SK-N-DZ (cell line): Measurements from ENCODE around the gene GRIN1.
"Not testable (repeated sequence)": the region's sequence is repeated elsewhere in the genome, so short reads cannot be mapped to it uniquely, and the experiment has no call there.

ENCODE experiments used
- DNase-seq: peaks from one replicate; pipeline ENCODE4 v3.0.0-alpha.2; 2015; ENCODE audit warnings: low spot score

GRIN1 gene

DNA sequence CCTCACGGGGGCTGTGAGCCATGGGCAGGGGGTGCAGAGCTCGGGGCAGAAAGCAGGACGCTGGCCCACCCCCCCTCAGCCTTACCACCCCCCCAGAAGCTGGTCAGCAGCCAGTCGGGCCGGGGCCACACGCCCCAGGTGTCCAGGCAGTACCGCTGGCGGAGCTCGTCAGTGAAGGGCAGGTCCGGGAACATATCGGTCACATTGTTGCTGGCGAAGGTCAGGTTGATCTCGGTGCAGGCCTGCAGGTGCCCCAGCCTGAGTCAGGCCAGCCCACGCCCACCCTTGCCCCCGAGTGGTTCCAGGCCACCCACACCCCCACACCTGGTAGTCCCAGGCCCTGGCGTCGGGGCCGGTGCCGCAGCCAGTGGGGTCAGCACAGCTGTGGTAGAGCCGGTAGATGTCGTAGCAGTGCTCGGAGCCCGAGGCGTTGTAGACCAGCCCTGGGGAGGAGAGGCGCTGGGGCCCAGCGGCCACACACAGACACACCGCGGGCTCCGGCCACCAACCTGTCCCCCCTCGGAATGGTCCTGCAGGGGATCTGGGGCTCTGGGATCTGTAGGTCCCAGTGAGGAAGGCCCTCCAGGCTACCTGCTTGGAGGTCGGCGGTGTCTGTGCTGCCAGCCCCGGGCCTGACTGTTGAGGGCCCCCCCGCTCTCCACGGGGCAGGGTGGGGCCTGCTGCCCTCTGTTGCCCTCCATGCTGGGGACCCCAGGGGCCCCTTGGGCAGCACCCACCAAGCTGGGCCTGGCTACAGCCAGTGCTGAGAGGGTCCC, 27.0 kb upstream of the GRIN1 start:
- DNase-seq, result no peak

DNA sequence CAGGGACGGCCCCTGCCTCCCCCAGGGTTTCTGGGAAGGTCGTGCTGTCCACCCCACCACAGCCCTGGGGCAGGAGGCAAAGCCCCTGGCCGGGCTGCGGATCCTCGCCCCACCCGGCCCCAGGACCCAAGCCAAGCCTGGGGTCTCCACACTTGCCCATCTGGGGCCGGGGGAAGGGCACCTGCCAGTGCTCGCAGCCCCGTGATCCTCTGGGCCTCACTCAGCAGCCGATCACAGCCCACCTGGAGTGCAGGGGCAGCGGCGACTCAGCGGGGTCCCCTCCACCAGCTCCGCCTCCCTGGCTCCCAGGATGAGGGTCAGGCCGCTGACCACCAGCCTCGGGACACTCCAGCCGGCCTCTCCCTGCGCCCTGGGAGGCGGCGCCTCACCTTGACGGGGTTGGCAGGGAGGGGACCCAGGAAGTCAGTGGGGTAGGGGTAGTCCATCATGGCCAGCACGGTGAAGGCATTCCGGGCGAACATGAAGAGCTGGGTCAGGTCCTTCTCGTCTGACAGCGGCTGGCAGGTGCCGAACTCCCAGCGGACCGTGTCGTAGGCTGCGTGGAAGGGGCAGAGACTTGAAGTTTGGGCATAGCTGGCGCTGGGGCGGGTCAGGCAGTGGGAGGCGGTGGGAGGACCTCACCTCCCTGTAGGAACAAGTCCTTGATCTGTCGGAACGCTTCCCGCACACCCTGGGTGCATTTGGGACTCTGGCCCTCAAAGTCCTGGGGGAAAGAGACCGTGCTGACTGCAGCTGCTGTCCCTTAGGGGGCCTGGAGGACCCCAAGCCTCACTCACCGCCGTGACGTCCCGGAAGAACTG, 26.2 kb upstream of the GRIN1 start:
- no peak for DNase-seq

DNA sequence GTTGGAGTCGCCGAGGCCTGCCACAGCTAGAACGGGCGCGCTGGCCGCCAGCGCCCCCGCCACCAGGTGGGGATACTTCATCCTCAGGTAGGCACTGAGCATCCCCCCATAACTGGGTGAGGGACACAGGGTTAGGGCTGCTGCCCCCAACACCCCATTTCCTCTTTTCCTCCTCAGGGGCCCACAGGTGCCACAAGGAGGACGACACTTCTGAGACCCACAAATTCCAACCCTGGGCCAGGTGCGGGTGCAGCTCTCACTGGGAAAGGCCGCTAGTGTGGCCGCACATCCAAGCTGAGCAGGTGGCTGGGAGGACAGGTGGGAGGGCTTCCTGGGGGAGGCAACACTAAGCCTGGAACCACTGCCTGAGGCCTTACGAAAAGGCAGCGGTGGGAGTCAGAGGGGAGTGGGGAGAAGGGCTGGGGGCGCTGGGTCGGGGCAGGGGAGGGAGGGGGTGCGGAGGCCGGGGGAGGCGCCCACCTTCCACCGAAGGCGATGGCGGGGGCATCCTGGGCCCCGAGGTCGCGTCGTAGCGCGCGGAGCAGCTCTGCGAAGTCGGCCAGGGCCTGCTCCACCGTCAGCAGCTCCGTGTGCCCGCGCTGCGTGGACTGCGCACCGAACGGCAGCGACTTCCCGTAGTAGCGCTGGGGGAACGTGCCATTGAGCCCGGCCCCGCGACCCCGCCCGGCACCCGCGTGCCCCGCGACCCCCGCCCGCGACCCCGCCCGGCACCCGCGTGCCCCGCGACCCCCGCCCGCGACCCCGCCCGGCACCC, 25.4 kb upstream of the GRIN1 start:
- no peak for DNase-seq

DNA sequence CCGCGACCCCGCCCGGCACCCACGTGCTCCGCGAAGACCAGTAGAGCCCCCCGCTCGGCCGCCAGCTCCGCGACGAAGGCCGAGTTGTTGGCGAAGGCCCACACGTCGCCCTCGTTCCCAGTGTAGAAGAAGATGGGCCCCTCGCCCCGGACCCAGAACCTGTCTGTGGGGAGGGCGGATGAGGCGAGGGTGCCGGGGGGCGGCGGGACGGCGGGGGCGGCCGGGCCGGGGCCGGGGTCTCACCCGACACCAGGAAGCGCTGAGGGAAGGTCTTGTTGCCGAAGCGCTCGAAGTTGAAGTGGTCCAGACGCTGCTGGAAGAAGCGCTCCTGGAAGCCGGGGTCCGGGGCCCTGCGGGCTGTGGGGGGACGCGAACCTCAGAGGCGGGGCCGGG, 24.7 kb upstream of the GRIN1 start:
- no peak for DNase-seq

DNA sequence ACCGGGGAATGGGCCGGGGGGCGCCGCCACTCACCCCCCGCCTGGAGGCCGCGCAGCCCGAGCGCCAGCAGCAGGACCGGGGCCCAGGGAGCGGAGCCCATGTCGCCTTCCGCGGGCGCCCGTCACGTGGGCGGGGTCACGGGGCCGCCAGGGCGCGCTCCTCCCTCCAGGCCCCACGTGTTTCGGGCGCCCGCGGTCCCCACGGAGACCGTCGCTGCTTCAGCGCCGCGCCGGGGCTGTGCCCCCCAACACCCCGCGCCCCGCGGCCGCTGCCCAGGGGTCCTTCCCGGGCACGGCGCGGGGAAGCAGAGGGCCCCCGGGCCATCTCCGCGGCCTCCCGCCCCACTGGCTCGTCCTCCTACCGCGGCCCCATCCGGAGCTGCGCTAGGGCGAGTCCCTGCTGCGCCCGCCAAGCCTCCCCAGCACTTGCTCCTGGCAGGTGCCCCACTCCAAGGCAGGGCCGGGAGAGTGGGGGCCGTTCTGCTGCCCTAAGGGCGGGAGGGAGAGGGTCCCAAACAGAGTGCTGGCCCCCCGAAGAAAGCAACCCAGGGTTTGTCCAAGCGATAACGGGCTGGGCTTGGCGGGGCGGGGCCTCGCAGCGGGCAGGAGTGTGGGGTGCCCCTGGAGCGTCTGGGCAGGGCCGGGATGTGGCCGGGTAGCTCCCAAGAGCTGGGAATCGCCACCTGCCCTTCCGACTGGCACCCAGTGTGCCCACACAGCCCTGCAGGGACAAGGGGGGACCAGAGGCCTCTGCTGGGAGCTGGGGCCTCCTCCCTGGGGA, 24.2 kb upstream of the GRIN1 start, which contains the start of gene DPP7:
Gene DPP7 (minus strand): TSS at position 121 of the 781 bp plus-strand sequence. CDS start 20 bp downstream, at position 101.
- DNase-seq, result no peak

DNA sequence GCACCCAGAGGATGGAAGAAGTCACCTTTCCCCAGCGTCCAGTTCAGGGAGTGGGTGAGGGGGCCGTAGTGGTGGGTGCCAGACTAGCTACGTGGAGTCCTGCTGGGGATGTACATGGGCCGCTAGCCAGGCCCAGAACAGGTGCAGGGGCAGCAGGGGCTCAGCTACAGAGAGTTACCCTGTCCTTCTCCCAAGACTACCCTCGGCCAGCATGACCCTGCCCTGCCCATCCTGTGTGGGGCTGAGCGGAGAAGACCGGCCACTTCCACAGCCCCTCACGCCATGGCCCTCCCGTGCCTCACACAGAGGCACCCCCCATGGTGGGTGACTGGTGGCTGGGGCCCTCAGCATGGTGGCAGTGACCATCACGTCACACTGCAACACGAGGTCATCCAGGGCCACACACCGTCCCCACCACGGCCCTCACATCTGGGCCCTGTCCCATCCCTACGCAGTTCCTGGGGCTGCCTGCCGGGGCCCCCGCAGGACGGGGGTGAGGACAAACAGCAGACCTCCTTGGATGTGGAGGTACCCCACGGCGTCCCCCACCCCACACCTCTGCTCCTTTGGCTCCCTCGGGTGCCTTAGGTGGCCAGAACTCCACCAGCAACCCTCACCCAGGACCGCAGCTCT, 23.4 kb upstream of the GRIN1 start:
- no peak for DNase-seq

DNA sequence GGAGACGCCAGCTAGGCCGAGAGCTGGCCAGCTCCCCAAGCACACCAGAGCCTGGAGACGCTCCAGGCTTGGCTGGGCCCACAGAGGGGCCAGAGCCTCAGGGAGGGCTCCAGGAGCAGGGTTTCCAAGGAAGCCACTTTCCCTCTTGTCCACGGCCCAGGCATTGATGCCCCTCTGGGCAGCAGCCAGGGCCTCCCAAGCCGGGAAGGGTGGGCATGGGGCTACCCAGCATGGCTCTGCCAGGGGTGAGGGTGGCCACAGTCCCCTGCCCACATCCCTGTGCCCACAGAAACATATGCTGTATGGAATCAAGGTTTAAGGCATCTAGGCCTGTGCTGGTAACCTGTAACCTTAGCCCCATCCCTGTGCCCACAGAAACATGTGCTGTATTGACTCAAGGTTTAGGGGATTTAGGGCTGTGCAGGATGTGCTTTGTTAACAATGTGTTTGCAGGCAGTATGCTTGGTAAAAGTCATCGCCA, 22.9 kb upstream of the GRIN1 start:
- no peak for DNase-seq

DNA sequence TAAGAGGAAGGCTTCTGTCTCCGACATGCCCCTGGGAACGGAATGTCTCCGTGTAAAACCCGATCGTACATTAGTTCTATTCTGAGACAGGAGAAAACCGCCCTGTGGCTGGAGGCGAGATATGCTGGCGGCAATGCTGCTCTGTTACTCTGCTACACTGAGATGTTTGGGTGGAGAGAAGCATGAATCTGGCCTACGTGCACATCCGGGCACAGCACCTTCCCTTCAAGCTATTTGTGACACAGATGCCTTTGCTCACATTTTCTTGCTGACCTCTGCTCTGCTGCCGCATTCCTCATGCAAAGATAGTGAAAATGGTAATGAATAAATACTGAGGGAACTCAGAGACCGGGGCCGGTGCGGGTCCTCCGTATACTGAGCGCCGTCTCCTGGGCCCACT, 22.2 kb upstream of the GRIN1 start:
- no peak for DNase-seq

DNA sequence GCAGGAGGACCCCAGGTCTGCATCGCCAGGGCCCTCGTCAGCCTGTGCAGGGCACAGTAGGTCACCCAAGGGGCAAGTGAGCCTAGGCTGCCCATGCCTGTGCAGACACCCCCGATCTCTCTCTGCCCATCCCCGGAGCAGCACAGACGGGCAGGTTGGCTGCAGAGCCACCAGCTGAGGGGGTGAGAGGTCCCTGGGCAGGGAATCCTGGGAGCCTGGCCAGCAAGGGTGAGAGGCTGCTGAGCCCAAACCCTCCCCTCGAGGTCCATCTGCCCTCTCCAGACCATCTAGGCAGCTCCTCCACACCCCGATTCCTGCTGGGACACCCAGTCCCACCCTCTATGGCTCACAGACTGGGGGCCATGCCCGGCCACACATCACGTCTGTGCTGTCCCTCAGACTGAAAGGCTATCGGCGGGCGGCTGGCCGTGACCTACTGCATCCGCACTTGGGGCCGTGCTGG, 21.7 kb upstream of the GRIN1 start:
- DNase-seq, result no peak

DNA sequence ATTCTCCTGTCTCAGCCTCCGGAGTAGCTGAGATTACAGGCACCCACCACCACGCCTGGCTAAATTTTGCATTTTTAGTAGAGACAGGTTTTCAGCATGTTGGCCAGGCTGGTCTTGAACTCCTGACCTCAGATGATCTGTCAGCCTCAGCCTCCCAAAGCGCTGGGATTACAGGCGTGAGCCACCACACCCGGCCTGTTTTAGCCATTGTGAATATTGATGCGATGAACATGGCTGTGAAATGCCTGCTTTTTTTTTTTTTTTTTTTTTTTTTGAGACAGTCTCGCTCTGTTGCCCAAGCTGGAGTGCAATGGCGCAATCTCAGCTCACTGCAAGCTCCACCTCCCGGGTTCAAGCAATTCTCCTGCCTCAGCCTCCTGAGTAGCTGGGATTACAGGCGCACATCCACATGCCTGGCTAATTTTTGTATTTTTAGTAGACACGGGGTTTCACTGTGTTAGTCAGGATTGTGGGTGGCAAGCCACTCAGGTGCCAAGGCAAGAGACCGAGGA, 20.8 kb upstream of the GRIN1 start:
- not testable (repeated sequence) for DNase-seq

DNA sequence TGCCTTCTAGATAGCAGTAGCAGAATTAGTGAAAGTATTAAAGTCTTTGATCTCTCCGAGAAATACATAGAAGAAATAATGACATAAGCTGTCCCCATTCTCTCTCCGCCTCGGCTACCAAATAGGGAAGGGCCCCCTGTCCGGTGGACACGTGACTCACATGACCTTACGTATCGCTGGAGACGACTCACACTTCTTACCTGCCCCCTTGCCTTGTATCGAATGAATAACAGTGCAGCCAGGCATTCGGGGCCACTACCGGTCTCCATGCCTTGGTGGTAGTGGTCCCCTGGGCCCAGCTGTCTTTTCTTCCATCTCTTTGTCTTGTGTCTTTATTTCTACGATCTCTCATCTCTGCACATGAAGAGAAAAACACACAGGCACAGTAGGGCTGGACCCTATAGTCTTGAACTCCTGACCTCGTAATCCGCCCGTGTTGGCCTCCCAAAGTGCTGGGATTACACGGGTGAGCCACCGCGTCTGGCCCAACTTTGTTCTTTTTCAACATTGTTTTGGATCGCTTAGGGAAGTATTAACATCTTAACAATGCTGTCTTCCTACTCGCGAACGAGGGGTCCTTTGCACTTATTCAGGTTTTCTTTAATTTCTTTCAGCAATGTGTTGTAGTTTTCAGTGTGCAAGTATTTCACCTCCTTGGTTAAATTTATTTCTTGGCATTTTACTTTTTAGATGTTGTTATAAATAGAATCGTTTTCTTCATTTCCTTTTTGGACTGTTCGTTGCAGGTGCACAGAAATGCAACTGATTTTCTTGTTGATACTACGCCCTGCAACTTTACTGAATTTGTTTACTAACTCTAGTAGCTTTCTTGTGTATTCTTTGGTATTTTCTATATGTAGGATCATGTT, 16.8 kb upstream of the GRIN1 start:
- not testable (repeated sequence) for DNase-seq

DNA sequence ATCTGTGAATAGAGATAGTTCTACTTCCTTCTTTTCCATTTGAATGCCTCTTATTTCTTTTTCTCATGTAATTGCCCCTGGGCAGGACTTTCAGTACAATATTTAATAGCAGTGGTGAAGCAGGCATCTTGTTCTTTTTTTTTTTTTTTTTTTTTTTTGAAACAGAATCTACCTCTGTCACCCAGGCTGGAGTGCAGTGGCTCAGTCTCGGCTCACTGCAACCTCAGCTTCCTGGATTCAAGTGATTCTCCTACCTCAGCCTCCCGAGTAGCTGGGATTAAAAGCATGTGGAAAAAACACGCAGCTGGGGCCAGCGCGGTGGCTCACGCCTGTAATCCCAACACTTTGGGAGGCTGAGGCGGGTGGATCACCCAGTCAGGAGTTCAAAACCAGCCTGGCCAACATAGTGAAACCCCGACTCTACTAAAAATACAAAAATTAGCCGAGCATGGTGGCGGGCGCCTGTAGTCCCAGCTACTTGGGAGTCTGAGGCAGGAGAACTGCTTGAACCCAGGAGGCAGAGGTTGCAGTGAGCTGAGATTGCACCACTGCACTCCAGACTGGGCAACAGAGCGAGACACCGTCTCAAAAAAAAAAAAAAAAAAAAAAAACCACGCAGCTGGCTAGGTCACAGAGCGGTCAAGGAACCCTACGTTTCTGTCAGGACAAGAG, 16.0 kb upstream of the GRIN1 start:
- not testable (repeated sequence) for DNase-seq

DNA sequence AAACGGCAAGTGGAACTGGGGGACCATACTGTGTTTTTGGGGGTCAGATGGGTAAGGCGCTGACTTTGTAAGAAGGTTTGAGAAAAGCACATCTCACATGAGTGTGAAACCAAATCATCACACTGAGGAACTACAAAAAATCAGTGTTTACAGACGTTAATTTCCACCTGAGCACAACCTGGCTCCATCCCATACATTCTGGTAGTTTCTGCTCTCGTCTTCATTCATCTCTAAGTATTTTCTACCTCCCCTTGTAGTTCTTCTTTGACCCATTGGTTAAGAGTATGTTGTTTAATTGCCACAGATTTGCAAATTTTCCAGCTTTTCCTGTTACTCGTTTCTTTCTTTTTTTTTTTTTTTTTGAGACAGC, 15.5 kb upstream of the GRIN1 start:
- DNase-seq, result no peak

DNA sequence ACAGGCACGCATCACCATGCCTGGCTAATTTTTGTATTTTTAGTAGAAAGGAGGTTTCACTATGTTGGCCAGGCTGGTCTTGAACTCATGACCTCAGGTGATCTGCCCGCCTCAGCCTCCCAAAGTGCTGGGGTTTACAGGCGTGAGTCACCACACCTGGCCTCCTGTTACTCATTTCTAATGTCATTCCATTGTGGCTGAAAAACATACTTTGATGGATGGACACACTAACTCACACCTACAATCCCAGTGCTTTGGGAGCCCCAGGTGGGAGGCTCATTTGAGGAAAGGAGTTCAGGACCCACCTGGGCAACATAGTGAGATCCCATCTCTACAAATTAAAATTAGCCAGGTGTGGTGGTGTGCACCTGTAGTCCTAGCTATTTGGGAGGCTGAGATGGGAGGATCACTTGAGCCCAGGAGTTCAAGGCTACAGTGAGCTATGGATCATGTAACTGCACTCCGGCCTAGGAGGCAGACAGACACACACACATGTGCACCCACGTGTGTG, 14.9 kb upstream of the GRIN1 start:
- DNase-seq, result not testable (repeated sequence)

DNA sequence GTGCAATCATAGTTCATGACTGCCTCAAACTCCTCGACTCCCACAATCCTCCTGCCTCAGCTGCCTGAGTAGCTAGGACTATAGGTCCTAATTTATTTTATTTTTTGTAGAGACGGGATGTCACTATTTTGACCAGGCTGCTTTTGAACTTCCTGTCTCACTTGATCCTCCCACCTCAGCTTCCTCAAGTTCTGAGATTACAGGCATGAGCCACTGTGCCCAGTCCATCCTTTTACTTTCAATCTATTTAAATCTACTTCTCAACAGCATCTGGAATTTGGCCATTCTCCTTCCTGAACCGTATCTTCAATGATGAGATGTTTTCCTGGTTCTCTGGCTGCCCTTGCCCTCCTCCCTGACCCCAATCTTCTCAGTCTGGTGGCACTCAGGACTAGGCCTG, 12.2 kb upstream of the GRIN1 start:
- no peak for DNase-seq

DNA sequence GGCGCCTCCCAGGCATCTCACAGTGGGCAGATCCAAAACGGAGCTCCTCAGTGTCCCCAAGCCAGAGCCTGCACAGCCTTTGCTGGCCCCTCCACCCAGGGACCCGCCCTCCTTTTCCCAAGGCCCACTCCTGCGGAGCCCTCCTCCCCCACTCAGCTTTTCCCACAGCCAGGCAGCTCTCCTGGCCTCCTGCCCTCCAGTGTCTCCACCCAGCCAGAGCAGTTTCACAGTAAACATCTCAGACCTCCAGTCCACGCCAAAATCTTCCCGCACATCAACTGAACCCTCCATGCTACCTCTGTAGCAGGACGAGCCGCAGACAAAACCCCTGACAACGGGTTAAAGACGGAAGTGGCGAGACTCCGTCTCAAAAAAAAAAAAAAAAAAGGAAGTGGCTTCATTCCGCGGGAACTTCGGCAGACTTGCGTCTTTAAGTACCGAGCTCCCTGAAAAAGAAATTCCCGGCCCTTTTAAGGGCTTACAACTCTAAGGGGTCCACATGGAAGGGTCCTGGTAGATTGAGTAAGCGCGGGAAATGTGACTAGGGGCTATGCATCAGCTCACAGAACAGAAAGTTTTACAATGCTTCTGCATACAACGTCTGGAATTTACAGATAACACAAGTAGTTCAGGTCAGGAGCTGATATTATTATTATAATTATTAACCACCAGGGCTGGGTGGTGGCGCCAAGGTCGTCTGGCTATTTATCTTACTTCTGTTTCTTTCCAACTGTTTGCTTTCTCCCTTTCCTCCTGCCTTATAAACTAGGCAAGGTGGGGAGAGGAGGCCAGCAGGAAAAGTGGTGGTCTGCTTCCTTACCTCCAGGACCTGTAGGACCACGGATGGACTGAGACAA, 11.4 kb upstream of the GRIN1 start:
- no peak for DNase-seq

DNA sequence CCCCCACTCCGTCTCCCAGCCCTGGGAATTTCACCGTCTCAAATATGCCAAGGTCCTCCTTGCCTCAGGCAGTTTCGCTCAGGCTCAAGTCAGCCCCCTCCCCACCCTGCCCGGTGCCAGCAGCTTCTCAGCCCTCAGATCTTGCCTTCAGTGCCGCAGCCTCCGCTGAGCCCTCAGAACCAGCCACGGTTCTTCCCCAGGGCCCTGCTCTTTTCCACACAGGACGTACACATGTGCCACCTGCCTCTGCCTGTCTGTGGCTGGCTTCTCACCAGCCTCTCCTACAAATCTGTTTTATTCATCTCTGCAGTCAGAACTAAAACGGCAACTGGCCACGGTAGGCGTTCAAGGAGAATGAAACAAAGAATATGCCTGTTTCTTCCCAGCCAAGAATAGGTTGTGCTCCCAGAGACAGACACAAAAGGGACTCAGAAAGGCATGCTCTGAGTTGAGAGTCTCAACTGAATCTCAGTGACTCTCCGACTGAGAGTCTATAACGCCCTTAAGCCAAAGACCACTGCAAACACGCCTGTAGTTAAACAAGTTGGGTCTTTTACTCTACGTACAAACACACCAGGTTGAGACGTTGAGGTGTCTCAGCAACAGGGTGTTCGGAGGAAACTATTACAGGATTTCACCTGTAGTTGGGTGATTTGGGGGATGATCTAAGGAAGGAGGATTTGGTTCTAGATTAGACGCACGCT, 10.6 kb upstream of the GRIN1 start:
- DNase-seq, result no peak
